NCI-H1436 (cell line): Measurements from ENCODE around the gene ZNF224.

ENCODE experiments used
- DNase-seq: peaks from one replicate; lab custom pipeline; 2025; lab: John Stamatoyannopoulos, UW

Gene ZNF224

DNA sequence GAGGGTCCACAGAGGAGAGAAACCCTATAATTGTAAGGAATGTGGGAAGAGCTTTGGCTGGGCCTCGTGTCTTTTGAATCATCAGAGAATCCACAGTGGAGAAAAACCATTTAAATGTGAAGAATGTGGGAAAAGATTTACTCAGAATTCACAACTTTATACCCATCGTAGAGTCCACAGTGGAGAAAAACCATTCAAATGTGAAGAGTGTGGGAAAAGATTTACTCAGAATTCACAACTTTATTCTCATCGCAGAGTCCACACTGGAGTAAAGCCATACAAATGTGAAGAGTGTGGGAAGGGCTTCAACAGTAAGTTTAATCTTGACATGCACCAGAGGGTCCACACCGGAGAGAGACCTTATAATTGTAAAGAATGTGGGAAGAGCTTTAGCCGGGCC, 37.8 kb downstream of the ZNF224 start:
- no peak for DNase-seq

DNA sequence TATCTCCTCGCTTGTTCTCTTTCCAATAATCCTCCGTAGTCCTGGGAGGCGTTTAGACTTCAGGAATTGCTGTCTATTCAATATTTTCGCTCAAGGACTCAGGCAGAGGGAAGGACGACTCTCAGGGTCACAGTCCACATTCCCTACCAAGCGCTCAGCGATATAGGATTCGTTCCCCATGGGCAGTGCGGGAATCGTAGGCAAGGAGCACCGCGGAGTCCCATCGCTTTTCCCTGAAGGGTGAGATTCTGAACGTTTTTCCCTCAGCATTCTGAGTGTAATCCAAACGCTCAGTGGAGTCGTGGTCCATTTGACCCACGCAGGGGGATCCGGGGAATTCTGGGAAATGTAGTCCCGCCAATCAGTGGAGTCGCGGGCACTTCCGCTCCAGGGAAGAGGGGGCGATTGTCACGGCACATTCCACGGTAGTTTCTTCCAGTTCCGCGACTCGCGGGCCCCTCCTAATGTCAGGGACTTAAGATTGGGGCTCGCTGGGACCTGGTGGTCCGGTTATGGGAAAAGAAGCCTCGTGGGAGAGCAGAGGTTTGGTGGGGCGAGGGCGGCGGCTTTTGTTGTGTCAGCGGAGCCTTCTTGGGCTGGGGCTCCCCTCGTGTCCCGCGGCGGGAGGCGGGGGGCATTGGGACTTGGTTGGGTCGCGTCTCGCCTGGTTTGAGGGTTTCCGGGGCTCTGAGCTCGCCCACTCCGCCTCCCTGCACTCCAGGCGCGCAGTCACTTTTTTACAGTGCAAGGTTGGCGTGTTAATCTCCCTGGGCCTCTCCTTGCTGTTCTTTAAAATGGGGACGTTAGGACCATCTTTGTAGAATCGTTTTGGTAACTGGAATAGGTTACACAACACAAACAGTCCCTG, 47.3 kb downstream of the ZNF224 start, which contains the start of gene ZNF234:
TSS of gene ZNF234 (plus strand) at position 364 of the 868 bp plus-strand sequence. CDS start 3,079 bp downstream, outside the sequence.
- DNase-seq = peak; percentile 24

DNA sequence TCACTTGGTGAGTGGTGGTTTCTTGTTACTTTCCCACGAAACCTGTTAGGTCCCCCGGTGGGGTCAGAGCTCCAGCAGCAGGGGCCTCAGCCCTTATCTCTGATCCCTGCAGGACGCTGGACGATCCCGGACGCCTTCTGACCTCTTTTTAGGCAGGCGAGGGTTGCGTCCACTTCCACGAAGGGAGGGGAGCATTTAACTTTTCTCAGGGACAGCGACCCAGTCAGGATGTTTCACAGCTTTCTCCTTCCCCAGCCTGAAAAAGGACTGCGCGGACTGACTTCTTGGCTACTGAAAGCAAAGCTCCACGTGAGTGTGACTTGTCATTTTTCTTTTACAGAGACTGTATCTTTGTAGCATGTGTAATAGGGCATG, 47.9 kb downstream of the ZNF224 start:
- no peak for DNase-seq

DNA sequence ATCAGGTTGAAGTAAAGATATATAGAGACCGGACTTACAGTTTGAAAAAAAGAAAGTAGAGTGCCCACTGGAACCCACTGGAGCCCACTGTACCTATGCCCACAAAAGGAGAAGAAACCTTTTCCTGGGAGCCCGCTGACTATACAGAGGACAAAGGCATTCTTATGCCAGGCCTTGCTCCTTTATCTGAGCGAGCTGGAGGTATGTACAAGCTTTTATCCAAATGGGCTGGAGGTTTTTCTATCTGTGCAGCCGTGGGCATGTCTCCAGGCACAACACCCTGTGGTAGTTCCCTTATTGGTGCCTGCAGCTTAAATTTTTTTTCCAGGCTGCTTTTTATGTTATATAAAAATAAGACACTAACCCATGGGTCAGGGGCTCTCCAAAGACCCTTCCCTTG, 55.6 kb downstream of the ZNF224 start:
- DNase-seq = no peak

DNA sequence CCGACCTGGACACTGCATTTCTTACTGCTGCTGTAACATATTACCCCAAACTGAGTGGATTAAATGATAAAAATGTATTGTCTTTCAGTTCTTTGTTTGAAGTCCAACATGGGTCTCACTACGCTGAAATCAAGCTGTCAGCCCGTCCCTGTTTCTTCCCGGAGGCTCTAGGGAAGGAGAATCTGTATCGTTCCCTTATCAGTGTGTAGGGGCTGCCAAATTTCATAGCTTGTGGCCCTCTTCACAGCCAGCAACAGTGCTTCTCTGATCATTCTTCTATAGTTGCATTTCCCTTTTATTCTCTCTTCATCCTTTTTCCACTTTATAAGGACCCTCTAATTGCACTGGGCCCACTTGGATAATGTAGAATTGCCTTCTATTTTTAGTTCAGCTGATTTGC, 57.3 kb downstream of the ZNF224 start:
- DNase-seq = no peak

DNA sequence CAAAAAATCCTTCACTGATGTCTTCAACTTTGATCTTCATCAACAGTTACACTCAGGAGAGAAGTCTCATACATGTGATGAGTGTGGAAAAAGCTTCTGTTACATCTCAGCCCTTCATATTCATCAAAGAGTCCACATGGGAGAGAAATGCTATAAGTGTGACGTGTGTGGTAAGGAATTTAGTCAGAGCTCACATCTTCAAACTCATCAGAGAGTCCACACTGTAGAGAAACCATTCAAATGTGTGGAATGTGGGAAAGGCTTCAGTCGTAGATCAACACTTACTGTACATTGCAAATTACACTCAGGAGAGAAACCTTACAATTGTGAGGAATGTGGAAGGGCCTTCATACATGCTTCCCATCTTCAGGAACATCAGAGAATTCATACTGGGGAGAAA, 62.3 kb downstream of the ZNF224 start:
- DNase-seq = no peak
